NCI-H82 treated with DMSO at 0.1 percent for 48 hours (cell line): Measurements from ENCODE around the gene FBXO10.
"Not testable (repeated sequence)": the region's sequence is repeated elsewhere in the genome, so short reads cannot be mapped to it uniquely, and the experiment has no call there.

ENCODE experiments used
- DNase-seq: peaks from one replicate; lab custom pipeline; 2025; ENCODE audit not compliant: unreplicated experiment; lab: John Stamatoyannopoulos, UW

FBXO10 gene

DNA sequence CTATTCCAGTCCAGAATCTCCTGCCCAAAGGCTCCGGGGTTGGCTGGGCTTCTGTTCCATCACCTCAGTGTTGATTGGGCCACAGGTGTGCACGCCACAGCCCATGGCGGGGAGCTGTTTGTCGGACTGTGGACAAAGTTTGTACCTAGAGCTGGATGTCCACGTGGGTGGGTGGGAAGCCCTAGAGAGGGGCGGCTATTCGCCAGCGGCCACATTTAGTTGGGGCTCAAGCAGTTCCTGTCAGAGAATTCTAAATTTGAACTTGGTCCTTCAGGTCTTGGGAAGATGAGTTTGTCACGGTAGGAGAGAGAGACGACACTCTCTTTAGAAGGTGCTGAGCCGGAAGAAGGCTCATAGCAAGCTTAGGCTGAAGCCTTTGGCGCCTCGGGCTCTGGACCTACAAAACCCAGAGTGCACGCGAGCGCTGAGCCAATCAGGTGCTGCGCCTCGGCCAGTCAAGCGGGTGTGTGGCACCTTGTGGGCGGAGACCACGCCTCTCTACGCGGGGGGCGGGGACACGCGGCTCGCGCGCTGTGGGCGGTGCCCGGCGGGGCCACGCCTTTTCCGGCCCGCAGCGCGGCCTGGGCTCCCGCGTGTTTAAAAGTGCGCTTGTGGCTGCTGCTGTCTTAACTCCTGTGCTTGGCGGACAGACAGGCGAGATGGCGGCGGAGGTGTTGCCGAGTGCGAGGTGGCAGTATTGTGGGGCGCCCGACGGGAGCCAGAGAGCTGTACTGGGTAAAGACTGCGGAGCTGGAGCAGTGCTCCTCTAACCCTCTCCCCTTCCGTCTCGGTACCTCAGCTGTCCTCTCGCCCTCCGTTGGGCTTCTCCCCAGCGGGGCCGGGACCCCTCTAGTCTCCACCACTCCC lies 90.6 kb downstream of the FBXO10 start, which contains the start of gene POLR1E:
Gene POLR1E (plus strand): TSS at position 560 of the 867 bp plus-strand sequence. CDS start 100 bp downstream, at position 660.
- peak; percentile 80 for DNase-seq

GRCh38 chr9:37480759-37481158 lies 95.4 kb downstream of the FBXO10 start:
- no peak for DNase-seq

DNA sequence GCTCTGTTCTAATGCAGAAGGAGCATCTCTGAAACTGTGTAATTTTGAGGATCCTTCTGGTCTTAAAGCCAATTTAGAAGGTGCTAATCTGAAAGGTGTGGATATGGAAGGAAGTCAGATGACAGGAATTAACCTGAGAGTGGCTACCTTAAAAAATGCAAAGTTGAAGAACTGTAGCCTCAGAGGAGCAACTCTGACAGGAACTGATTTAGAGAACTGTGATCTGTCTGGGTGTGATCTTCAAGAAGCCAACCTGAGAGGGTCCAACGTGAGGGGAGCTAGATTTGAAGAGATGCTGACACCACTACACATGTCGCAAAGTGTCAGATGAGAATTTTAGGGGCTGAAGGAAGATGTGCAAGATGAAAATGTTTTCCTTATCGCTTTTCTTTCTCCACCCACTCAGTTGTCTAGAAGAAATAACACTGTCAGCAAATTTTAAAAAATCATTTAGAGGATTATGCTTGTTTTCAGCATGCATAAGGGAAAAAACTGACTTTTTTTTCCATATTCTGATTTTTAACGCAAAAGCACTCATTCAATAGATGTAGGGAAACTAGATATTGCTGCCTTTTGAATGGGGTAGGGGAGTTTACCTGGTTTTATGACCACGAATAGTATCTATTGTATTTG lies 98.1 kb downstream of the FBXO10 start:
- not testable (repeated sequence) for DNase-seq

DNA sequence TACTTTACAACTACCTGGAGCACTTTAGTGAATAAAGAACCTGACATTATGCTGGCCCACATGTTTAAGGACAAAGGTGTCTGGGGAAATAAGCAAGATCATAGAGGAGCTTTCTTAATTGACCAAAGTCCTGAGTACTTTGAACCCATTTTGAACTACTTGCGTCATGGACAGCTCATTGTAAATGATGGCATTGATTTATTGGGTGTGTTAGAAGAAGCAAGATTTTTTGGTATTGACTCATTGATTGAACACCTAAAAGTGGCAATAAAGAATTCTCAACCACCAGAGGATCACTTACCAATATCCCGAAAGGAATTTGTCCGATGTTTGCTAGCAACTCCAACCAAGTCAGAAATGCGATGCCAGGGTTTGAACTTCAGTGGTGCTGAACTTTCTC lies 98.7 kb downstream of the FBXO10 start:
- not testable (repeated sequence) for DNase-seq

DNA sequence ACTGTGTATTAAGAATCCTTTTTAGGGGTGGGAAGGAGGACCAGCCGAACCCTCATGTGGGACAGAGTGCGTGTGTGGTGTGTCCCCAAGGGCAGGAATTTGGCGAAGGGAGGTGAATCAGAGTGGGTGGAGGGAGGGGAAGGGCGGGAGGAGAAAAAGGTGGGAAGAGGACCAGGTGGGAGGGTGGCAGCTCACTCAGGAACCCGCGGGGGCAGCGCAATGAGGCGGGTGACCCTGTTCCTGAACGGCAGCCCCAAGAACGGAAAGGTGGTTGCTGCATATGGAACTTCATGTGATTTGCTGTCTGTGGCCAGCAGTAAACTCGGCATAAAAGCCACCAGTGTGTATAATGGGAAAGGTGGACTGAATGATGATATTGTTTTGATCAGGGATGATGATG lies 99.2 kb downstream of the FBXO10 start:
- DNase-seq = no peak

DNA sequence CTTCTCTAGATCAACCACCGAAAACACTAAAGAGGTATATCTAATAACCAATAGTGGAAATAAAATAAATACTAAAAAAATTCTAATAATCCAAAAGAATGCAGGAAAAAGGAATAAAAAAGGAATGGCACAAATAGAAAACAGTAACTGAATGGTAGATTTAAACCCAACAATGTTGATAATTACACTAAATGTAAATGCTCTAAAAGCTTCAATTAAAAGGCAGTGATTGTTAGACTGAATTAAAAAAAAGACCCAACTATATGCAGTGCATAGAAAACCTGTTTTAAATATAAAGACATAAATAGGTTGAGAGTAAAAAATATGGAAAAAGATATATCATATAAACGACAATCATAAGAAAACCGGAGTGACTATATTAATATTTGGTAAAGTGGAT lies 101.7 kb downstream of the FBXO10 start:
- no peak for DNase-seq

GRCh38 chr9:37473982-37474381 lies 102.2 kb downstream of the FBXO10 start:
- not testable (repeated sequence) for DNase-seq

DNA sequence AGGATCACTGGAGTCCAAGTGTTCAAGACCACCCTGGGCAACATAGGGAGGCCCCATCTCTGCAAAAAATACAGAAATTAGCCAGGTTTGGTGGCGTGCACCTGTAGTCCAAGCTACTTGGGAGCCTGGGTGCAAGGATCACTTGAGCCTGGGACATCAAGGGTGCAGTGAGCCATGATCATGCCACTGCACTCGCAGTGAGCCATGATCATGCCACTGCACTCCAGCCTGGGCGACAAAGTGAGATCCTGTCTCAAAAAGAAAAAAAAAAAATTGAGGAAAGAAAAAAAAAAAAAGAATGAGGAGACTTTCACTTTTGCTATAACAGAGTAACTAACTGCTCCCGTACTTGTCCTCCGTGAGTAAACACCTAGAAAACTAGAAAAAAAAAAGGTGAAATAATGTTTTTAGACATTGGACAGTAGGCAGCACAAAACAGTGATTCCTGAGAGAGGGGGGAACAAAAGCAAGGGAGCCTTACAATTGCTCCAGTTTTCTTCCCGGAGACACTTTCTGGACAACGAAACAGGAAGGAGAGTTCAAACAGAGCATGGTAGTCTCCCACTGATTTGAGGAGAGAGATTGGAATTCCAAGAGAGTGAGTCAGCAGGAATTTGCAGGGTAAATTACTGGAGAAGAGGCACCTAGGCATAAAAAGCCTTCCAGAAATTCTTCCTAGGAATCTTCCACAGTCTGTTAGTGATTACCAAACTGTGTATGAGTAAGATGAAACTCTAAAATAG lies 104.1 kb downstream of the FBXO10 start:
- DNase-seq = no peak

DNA sequence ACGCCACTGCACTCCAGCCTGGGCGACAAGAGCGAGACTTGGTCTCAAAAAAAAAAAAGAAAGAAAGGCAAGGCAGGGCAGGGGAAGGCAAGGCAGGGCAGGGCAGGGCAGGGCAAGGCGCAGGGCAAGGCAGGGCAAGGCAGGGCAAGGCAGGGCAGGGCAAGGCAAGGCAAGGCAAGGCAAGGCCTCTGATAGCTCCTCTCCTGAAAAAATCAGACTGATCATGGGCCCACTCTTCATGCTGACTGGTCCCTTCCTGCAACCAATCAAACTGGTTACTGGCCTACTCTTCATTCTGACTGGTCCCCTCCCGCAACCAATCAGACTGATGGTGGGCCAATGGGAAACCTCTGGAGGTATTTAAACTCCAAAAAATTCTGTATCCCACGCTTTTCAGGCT lies 107.6 kb downstream of the FBXO10 start:
- DNase-seq = no peak

DNA sequence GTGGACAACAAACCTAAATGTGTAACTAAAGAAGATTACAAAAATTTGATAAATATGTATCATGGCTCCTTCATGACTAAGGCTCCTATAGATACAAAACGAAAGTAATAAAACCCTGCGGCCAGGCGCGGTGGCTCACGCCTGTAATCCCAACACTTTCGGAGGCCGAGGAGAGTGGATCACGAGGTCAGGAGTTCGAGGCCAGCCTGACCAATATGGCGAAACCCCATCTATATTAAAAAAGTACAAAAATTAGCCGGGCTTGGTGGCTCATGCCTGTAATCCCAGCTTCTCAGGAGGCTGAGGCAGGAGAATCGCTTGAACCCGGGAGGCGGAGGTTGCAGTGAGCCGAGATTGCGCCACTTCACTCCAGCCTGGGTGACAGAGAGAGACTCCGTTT lies 108.7 kb downstream of the FBXO10 start:
- not testable (repeated sequence) for DNase-seq

GRCh38 chr9:37466037-37466709 lies 110.0 kb downstream of the FBXO10 start:
- no peak for DNase-seq

DNA sequence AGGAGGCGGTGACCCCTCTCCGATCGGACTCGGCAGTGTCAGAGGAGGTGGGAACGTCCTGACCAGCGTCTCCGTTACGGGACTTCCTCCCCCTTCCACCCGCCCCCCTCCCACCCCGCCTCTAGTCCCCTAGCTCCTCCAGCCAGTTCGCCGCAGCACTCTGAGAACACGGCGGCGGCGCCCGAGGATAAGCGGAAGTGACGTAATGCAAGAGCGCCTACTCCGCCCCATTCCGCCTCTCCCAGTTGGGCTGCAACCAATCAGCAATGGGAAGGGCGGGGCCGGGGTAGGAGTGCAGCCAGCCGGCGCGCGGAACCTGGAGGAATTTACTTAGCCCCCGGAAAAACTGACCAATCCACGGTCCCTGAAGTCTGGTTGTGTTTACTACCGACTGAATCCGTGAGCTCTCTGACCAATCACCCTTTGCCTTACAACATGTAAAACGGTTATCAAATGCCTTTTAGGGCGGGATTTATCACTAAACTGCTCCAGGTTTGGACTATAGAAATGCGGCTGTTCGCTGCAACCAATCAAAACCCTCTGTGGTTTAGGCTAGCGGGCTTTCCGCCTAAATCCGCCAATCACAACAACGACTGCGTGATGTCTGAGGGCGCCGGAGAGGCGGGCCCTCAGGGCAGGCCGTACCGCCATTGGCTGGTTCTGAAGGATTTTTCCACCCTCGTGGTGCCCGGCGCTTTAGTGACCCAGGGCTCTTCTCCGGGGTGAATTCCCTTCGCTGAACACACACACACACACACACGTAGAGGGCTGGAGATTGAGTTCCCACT lies 110.7 kb downstream of the FBXO10 start, which contains the start of gene ZBTB5:
Gene ZBTB5 (minus strand): TSS at position 202 of the 788 bp plus-strand sequence. CDS start 22,899 bp downstream, outside the sequence.
- DNase-seq = peak; percentile 98

GRCh38 chr9:37464426-37465248 lies 111.5 kb downstream of the FBXO10 start:
- DNase-seq = no peak

GRCh38 chr9:37464006-37464405 lies 112.2 kb downstream of the FBXO10 start:
- DNase-seq = no peak
